Fibroblast of skin of right biceps (primary cell): ENCODE measurements around the gene GYG1.
A peak's percentile ranks its signal among the peaks of the same experiment; 100 is the strongest.

Experiments
- DNase-seq: peaks from one replicate; pipeline ENCODE4 v3.0.0-alpha.2; 2013

The GYG1 gene

DNA sequence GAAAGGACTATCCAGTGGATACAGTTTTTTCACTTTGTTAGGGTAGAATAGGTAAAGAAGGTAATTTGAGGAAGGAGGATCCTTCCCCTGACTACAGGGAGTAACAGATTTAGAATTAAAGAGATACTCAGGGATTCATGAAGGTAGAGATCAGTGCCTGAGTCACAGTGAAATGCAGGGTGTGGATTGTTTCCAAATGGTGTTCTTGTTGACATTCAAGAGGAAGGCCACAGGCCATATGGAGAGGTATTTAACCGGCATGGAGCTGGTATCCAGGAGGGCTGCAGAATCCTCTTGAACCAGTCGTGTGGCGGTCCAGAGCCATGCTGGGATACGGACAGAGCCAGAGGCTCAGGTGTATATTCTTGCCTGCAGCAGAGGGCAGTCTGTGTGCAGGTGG lies 28.2 kb downstream of the GYG1 start:
- DNase-seq: no peak

DNA sequence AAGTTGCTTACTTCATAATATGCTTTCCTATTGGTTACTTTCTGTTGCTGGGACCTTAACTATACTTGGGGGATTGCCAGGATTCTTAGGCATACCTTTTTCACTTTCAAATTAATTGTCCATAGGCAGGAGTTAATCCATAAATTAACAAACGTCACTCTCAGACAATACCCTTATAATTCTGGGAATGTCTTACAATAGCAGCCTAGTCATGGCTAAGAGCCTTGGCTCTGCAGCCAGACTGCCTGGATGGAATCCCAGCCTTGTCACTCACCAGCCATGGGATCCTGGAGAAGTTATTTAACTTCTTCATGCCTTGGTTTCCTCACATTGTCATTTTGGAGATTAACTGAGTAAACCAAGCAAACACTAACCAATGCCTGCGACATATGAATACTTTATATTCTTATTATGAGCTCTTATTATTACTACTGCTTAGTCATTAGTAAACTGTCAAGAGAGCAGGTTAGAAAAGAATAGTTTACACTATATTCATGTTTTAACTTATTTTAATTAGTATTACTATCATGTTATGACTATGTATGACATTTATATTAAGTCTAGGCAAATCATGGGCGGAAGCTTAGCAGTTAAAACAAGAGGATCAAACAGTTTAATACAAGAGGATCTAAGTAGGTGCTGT lies 29.0 kb downstream of the GYG1 start:
- DNase-seq: peak; percentile 38

DNA sequence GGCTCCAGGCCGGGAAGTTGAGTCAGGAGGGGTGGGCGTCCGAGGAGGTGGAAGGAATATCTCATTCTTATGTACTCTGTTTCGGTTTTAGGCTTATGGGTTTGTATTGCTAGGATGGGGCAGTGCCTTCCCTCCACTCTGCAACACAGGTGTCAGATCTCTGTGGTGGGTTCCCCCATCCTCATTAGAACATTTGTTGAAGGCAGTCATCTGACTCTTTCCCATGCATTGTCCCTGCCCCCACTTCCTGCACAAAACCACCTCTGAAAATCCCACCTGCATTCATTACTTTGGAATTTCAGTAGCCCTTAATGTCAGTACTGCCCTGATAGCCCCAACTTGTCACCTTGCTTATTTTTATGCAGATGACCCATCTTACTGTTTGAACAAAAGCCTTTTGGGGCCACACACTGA lies 29.5 kb downstream of the GYG1 start:
- DNase-seq: no peak

DNA sequence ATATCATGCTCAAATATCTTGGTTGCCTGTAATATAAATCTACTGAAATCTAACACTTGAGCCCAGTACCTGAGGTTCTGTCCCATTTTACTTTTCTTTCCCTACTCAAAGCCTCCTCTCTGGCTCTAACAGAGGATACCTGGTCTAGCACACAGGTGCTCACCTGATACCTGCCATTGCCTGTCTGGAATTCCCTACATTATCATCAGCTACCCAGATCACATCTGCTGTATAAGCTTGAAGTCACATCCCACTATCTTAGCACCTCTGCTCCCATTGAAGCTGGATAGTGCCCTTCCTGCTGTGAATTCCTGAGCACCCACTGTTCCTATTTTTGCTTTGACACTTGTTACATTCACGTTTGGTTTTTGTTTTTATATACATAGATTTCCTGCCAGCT lies 30.5 kb downstream of the GYG1 start:
- DNase-seq: no peak

DNA sequence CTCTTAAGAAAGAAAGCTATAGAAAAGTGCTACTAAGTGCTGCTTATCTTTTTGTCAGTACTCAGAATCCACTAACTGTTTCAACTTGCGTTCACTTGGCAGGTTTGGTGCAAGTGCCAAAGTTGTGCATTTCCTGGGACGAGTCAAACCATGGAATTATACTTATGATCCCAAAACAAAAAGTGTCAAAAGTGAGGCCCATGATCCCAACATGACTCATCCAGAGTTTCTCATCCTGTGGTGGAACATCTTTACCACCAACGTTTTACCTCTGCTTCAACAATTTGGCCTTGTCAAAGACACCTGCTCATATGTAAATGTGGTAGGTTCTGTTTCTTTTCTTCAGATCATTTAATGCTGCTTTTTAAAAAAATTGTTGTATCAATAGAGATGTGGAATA lies 32.6 kb downstream of the GYG1 start:
- DNase-seq: peak; percentile 31

DNA sequence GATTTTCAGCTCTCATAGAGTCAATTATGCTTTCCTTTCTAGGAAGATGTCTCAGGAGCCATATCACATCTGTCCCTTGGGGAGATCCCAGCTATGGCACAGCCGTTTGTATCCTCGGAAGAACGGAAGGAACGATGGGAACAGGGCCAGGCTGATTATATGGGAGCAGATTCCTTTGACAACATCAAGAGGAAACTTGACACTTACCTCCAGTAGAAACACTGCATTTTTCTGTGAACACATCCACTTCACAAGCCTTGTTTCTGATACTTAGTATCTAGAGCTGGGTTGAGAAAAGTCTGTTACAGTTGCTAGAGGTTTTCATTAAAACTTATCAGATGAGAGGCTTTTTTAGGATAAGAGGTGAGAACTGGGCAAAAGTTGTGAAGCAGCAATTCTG lies 35.4 kb downstream of the GYG1 start:
- DNase-seq: no peak

DNA sequence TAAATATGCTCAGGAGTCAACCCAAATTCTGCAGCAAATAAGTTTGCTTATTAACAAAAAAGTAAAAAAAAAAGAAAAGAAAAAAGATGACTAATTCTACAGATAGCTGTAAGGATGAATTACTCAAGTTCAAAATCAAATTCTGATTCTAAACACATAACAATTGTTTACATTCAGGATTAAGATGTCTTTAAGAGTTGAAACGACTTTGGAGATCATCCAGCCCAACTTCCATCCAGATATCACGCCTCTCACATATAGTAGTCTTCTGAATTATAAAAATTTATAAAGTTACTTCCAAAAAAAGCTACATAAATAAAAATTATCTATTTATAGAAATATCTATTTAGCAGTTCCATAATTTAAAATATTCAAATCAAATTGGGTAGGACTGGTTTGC lies 39.8 kb downstream of the GYG1 start:
- no peak for DNase-seq

DNA sequence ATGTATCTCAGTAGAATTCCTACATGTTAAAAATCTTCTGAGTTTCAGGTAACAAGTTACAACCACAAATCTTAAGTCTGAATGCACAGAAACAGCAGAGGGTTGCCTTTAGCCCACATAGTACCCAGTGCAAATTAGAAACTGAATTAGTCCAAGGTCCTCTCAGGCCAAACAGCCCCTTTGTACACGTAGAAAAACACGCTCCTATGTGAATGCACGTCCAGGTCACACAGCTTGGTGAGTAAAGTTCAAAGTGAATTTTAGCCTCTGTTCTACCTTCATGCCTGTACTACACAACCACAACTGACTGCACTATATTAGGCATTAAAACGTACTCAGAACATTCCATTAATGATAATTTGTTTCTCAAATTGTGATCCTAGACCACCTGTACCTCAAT lies 46.3 kb downstream of the GYG1 start:
- DNase-seq: no peak

DNA sequence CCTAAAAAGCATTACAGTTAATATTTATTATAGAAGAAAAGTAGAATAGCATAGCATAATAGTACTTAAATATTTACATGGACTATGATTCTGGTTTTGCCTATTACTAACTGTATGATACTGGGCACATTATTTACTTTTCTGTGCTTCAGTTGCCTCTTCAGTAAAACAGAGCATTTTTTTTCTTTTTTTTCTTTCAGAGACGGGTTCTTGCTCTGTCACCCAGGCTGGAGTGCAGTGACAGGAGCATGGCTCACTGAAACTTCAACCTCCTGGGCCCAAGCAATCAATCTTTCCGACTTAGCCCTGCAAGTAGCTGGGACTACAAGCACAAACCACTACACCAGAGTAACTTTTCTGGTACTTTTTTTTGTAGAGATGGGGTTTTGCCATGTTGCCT lies 47.0 kb downstream of the GYG1 start:
- DNase-seq: no peak

DNA sequence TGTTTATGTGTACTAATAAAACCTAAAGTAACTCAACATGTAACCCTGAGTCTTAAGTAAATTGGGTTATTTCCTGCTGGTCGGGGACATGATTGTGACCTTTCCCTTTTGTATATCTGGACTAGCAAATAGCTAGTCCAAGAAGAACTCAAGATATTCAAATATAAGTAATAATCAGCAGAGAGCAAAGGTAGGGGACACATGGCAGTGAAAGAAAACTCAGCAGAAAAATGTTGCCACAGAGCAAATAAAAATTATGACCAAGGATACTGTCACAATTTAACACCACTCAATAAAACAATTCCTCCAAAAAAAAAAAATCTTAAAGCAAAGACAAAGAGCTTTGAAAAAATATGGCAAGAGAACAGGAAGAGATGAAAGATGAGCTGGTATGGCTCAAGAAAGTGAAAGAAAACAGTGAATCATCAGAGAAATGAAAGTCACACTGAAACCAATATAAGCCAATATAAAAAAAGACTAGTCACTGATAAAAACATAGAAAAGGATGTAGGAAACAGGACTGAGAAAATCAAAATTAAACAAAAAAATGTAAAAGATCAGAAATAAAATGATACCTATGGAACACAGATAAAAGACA lies 51.5 kb downstream of the GYG1 start:
- DNase-seq: peak; percentile 53

DNA sequence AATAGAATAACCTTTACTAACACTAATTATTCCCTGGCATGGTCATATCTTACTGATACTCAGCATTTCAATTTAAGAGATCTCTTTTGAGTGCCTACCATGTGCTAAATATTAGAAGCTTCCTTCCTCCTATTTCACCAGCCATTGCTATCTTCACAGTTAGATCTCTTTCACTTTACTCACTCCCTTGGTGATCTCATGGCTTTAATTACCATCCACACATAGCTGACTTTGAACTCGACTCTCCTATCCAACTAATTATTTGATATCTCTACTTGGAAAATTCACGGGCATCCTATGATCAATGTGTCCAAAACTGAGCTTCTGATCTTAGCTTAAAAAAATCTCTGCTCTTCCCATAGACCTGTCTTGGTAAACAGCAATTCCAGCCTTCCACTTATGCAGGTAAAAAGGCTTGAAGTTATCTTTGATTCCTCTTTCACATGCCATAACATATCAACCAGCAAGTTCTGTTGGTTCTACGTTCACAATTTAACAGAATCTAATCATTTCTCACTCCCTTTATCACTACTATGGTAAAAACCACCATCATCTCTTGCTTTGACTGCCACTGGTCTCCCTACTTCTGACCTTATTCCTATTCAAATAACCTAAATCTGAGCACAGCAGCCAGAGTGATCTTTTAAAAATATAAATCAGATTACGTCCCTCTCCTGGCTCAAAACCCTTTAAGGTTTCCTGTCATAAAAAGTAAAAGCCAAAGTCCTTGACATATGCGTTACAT lies 53.2 kb downstream of the GYG1 start:
- DNase-seq: no peak

DNA sequence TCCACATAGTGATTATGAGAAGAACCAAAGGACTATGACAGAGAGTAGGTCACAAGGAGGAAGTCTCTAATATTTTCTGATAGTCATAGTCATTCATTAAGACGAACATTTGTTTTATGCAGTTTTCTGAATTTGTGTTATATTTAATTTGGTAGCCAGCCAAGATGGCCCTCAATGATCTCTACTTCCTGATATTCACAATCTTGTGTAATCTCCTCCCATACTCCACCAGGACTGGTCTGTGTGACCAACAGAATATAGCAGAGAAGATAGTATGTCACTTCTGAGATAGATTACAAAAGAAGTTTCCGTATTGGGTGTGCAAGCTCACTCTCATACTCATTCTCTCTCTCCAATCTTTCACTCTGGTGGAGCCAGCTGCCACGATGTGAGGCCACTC lies 64.2 kb downstream of the GYG1 start:
- DNase-seq: no peak

DNA sequence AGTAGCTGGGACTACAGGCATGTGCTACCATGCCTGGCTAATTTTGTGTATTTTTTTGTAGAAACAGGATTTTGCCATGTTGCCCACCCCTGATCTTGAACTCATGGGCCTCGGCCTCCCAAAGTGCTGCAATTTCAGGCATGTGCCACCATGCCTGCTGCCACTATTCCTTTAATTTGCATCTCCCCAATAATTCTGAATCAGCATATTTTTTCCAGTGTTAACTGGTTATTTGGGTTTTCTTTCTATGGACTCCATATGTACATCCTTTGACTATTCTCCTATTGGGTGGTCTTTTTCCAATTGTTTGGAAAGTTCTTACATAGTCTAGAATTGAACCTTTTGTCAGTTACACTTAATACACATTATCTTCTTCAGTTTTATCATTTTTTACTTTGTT lies 66.9 kb downstream of the GYG1 start:
- no peak for DNase-seq

DNA sequence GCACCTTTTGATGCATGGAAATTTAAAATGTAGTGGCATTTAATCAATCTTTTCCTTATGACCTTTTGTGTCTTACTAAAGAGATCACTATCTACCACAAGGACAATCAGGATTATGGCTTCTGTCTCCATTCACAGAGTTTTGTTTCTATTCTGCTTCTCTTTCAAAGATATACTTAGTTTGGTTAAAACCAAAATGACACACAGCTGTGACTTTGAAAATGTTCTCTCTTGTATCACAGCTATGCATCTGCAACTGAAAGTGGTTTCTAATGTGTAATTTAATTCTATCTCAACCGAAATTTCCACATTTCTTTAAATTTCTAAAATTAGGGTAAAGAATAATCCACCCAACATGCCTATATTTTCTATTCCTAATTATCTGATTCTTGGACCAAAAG lies 67.3 kb downstream of the GYG1 start:
- no peak for DNase-seq

DNA sequence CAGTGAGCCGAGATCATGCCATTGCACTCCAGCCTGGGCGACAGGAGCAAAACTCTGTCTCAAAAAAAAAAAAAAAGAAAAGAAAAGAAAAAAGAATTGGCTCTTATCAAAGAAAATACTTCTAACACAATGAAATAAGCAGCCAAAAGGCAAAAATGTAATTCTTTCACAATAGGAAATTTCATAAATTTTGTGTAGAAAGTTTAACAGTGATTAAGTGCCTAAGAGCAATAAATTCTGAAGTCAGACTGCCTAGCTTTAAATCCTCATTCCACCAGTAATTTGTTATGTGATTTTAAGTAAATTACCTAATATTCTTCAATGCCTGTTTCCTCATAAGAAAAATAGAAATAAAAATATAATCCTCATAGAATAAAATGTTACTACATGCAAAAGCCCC lies 70.4 kb downstream of the GYG1 start:
- DNase-seq: no peak

DNA sequence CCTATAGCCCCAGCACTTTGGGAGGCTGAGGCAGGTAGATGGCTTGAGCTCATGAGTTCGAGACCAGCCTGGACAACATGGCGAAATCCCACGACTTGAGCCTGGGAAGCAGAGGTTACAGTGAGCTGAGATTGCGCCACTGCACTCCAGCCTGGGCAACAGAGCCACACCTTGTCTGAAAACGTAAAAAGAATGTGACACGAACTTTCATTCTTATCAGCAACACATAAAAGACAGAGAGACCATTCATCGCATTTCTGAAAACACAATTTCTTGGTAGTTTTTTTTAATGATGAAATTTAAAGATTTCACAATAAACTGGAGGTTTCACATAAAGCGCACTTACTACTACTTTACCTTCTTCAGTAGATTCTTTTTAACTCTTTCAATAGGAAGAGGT lies 76.5 kb downstream of the GYG1 start:
- DNase-seq: no peak
